Astrocyte (in vitro differentiated cells and primary cell): ENCODE data around the gene CREB5. TPM values are rescaled to one million over a fixed set of nuclear protein-coding genes. Genes with fewer than 3 reads are reported as not detected.
"Not testable (repeated sequence)": the region's sequence is repeated elsewhere in the genome, so short reads cannot be mapped to it uniquely, and the experiment has no call there.

Experiments
- DNase-seq: peaks from one replicate; pipeline ENCODE4 v3.0.0-alpha.2; 2010; ENCODE audit warnings: low read depth
- FAIRE-seq: peaks from 2 replicates; lab custom pipeline; 2011; peaks lifted over from hg19 to GRCh38; lab: Jason Lieb, UNC
- H2AFZ ChIP-seq: 2 replicates; pipeline ENCODE4 v1.6.0; 2012; ENCODE audit warnings: low read depth, low read length, inconsistent platforms
- H3K27ac ChIP-seq: 2 replicates; pipeline ENCODE4 v1.5.1; 2011; ENCODE audit warnings: low read depth, low read length, inconsistent platforms
- H3K27me3 ChIP-seq: 2 replicates; pipeline ENCODE4 v1.6.0; 2011; ENCODE audit warnings: low read length, inconsistent platforms; ENCODE audit not compliant: insufficient read depth
- H3K36me3 ChIP-seq: 2 replicates; pipeline ENCODE4 v1.5.1; 2011; ENCODE audit warnings: low read length, inconsistent platforms; ENCODE audit not compliant: insufficient read depth
- H3K4me1 ChIP-seq: 2 replicates; pipeline ENCODE4 v1.5.1; 2011; ENCODE audit warnings: low read length, inconsistent platforms; ENCODE audit not compliant: insufficient read depth
- H3K4me2 ChIP-seq: 2 replicates; pipeline ENCODE4 v1.6.0; 2012; ENCODE audit warnings: low read length, inconsistent platforms
- H3K4me3 ChIP-seq: 2 replicates; pipeline ENCODE4 v1.5.1; 2011; ENCODE audit warnings: low read depth, mild to moderate bottlenecking, low read length, inconsistent platforms; ENCODE audit not compliant: insufficient read depth
- H3K79me2 ChIP-seq: 2 replicates; pipeline ENCODE4 v1.6.0; 2012; ENCODE audit warnings: mild to moderate bottlenecking, low read length, inconsistent platforms; ENCODE audit not compliant: insufficient read depth
- H3K9ac ChIP-seq: 2 replicates; pipeline ENCODE4 v1.6.0; 2012; ENCODE audit warnings: mild to moderate bottlenecking, low read length, inconsistent platforms
- H3K9me3 ChIP-seq: 2 replicates; pipeline ENCODE4 v1.5.1; 2012; ENCODE audit warnings: low read depth, mild to moderate bottlenecking, low read length, inconsistent platforms; ENCODE audit not compliant: insufficient read depth
- H4K20me1 ChIP-seq: 2 replicates; pipeline ENCODE4 v1.6.0; 2012; ENCODE audit warnings: low read length, inconsistent platforms; ENCODE audit not compliant: insufficient read depth
- H3K27ac Mint-ChIP-seq: one replicate; pipeline ENCODE4 v1.8.0; 2021; ENCODE audit warnings: mild to moderate bottlenecking, mixed read lengths; ENCODE audit not compliant: unreplicated experiment
- H3K27me3 Mint-ChIP-seq: one replicate; pipeline ENCODE4 v1.8.0; 2021; ENCODE audit warnings: low read depth, mixed read lengths; ENCODE audit not compliant: unreplicated experiment
- H3K36me3 Mint-ChIP-seq: one replicate; pipeline ENCODE4 v1.8.0; 2021; ENCODE audit warnings: low read depth, mixed read lengths; ENCODE audit not compliant: unreplicated experiment
- H3K4me1 Mint-ChIP-seq: one replicate; pipeline ENCODE4 v1.8.0; 2021; ENCODE audit warnings: low read depth, mixed read lengths; ENCODE audit not compliant: unreplicated experiment
- H3K4me3 Mint-ChIP-seq: one replicate; pipeline ENCODE4 v1.8.0; 2021; ENCODE audit warnings: mild to moderate bottlenecking, moderate library complexity, mixed read lengths; ENCODE audit not compliant: unreplicated experiment
- H3K9me3 Mint-ChIP-seq: one replicate; pipeline ENCODE4 v1.8.0; 2021; ENCODE audit warnings: mild to moderate bottlenecking, mixed read lengths; ENCODE audit not compliant: unreplicated experiment
- EZH2 ChIP-seq: IDR thresholded peaks from 2 replicates; pipeline ENCODE4 v1.6.1; 2012; ENCODE audit warnings: mild to moderate bottlenecking, low read length, inconsistent platforms; ENCODE audit not compliant: insufficient read depth
- total RNA-seq: library from RNA; stranded (reverse); gene quantifications from 2 replicates; pipeline ENCODE4 v1.2.1, GENCODE V29; 2021
- TF ChIP-seq, protein P1 (sequence below): IDR thresholded peaks from 2 replicates; pipeline ENCODE4 v1.5.1; 2011; ENCODE audit warnings: low read depth, mild to moderate bottlenecking, inconsistent platforms, low read length, moderate library complexity; ENCODE audit not compliant: insufficient read depth

CREB5 gene
- total RNA-seq, 1 donor from 2014 or later: 25.4 TPM

DNA sequence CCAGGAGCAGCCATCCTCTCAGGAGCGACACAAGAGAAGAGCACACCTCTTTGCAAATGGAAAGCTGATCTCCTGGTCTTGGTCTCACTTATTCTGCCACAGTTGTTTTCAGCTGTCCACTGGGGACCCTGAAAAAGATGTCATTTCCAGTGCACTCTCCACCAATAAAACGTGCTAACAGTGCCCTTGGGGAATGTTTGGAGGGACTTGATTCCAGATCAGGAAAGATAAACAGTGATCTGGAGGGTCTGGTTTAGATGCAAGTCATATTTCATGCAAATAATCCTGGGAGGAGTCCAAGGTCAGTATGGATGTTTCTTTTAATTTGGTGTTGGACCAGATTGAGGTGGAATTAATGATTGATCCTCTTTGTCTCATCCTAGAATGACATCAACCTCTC is 185.0 kb downstream of the CREB5 start:
- Mint-ChIP-seq H3K27ac (no peak overlapping the region), H3K36me3 (peaks cover 2% of the 10 kb centered on the region), H3K9me3 (no peaks in the 10 kb centered on the region), H3K4me1 (peaks cover 23% of the 10 kb centered on the region), H3K27me3 (no peaks in the 10 kb centered on the region), H3K4me3 (no peak overlapping the region)
- TF ChIP-seq EZH2: no peak
- TF ChIP-seq, protein P1, sequence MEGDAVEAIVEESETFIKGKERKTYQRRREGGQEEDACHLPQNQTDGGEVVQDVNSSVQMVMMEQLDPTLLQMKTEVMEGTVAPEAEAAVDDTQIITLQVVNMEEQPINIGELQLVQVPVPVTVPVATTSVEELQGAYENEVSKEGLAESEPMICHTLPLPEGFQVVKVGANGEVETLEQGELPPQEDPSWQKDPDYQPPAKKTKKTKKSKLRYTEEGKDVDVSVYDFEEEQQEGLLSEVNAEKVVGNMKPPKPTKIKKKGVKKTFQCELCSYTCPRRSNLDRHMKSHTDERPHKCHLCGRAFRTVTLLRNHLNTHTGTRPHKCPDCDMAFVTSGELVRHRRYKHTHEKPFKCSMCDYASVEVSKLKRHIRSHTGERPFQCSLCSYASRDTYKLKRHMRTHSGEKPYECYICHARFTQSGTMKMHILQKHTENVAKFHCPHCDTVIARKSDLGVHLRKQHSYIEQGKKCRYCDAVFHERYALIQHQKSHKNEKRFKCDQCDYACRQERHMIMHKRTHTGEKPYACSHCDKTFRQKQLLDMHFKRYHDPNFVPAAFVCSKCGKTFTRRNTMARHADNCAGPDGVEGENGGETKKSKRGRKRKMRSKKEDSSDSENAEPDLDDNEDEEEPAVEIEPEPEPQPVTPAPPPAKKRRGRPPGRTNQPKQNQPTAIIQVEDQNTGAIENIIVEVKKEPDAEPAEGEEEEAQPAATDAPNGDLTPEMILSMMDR: no peak
- no peak for FAIRE-seq
- Histone ChIP-seq H3K79me2 (no peaks in the 10 kb centered on the region), H3K4me3 (no peak overlapping the region), H4K20me1 (no peaks in the 10 kb centered on the region), H3K9ac (no peak overlapping the region), H2AFZ (no peak overlapping the region), H3K9me3 (no peaks in the 10 kb centered on the region), H3K36me3 (no peaks in the 10 kb centered on the region), H3K4me2 (no peak overlapping the region), H3K4me1 (no peaks in the 10 kb centered on the region), H3K27ac (no peak overlapping the region), H3K27me3 (no peaks in the 10 kb centered on the region)
- DNase-seq: no peak

DNA sequence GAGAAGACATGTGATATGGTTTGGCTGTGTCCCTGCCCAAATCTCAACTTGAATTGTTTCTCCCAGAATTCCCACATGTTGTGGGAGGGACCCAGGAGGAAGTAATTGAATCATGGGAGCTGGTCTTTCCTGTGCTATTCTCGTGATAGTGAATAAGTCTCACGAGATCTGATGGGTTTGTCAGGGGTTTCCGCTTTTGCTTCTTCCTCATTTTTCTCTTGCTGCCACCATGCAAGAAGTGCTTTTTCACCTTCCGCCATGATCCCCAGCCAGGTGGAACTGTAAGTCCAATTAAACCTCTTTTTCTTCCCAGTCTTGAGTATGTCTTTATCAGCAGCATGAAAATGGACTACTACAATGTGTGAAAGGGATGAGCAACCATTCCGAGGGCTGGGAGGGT is 185.7 kb downstream of the CREB5 start:
- not testable (repeated sequence) for H3K36me3 Mint-ChIP-seq, DNase-seq, H3K27ac ChIP-seq, H3K27me3 ChIP-seq, H3K9me3 ChIP-seq, H3K9ac ChIP-seq, H4K20me1 ChIP-seq, H3K36me3 ChIP-seq, H3K4me1 ChIP-seq, H3K4me3 Mint-ChIP-seq, H3K9me3 Mint-ChIP-seq, H3K4me2 ChIP-seq, H2AFZ ChIP-seq, H3K4me3 ChIP-seq, FAIRE-seq, H3K79me2 ChIP-seq, H3K27ac Mint-ChIP-seq, H3K27me3 Mint-ChIP-seq
- H3K4me1 Mint-ChIP-seq: peaks cover 23% of the 10 kb centered on the region

DNA sequence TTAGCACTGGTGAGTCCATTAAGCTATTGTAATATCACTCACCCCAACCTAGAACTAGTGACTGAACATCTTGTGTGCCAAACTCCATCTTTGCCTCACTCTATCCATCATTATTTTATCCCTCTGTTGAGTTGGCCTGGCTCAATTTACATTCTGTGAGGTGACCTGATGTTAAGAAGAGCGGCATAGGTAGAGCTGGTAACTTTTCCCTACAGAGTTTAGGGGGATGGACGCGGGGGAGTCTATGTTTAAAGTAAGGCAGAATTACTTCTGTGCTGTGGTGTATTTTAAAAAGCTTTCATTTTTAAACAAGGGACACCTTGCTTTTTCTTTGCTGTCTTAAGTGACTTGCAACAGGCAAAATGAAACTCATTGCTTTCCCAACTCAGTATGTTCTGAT is 186.3 kb downstream of the CREB5 start:
- Histone ChIP-seq H3K79me2 (no peaks in the 10 kb centered on the region), H3K4me1 (no peaks in the 10 kb centered on the region), H3K4me3 (no peak overlapping the region), H3K27ac (no peak overlapping the region), H3K27me3 (no peaks in the 10 kb centered on the region), H3K4me2 (no peak overlapping the region), H4K20me1 (no peaks in the 10 kb centered on the region), H3K9me3 (no peaks in the 10 kb centered on the region), H3K36me3 (no peaks in the 10 kb centered on the region), H2AFZ (no peak overlapping the region), H3K9ac (no peak overlapping the region)
- H3K4me1 Mint-ChIP-seq: peaks cover 23% of the 10 kb centered on the region
- H3K36me3 Mint-ChIP-seq: peaks cover 2% of the 10 kb centered on the region
- no peaks in the 10 kb centered on the region for H3K27me3 Mint-ChIP-seq
- FAIRE-seq (no peak), DNase-seq (no peak)
- no peaks in the 10 kb centered on the region for H3K9me3 Mint-ChIP-seq
- H3K4me3 Mint-ChIP-seq: no peak overlapping the region
- H3K27ac Mint-ChIP-seq: no peak overlapping the region
- no peak for TF ChIP-seq EZH2
- TF ChIP-seq, protein P1: no peak
